Psoas muscle (tissue), 8 donors: ENCODE measurements around the gene HPCA. TPM values are rescaled to one million over a fixed set of nuclear protein-coding genes. Genes with fewer than 3 reads are reported as not detected.

Source experiments
- ATAC-seq, 4 donors: fragments of 200-7000 bp; cut with Tn5 transposase; one replicate each; pipeline ENCODE4 v1.9.1; 2020; ENCODE audit warnings: moderate library complexity in 3 of 4, mild to moderate bottlenecking in 2 of 4
- DNase-seq, 2 donors: peaks; one replicate each; pipeline ENCODE4 v3.0.0-alpha.2; 2020
- H3K27ac ChIP-seq: fragments of 200-600 bp; one replicate; pipeline ENCODE4 v1.8.0; 2022
- H3K27me3 ChIP-seq, 3 donors: fragments of 200-600 bp in 1 of 3; one replicate each; pipeline versions ENCODE4 v1.6.1 to v1.8.0; 2013 to 2022; ENCODE audit warnings: low read length in 2 of 3, mild to moderate bottlenecking in 2 of 3, moderate library complexity in 1 of 3; ENCODE audit not compliant: insufficient read depth in 3 of 3
- H3K36me3 ChIP-seq, 2 donors: fragments of 200-600 bp in 1 of 2; one replicate each; pipeline versions ENCODE4 v1.6.1 to v1.8.0; 2013 to 2022; ENCODE audit warnings: low read depth in 1 of 2, mild to moderate bottlenecking in 1 of 2, moderate library complexity in 1 of 2; ENCODE audit not compliant: insufficient read depth in 1 of 2
- H3K4me1 ChIP-seq: fragments of 200-600 bp; one replicate; pipeline ENCODE4 v1.8.0; 2022
- H3K4me3 ChIP-seq: fragments of 200-600 bp; one replicate; pipeline ENCODE4 v1.8.0; 2022; ENCODE audit warnings: mild to moderate bottlenecking
- H3K9me3 ChIP-seq: fragments of 200-600 bp; one replicate; pipeline ENCODE4 v1.8.0; 2022
- CTCF ChIP-seq: fragments of 200-600 bp; IDR thresholded peaks from one replicate; pipeline ENCODE4 v1.8.0; 2022; ENCODE audit warnings: antibody characterized with exemption
- WGBS, 3 donors: extraction: QIAGEN DNeasy Blood & Tissue Kit; methylation state at CpG; one replicate each; pipeline versions ENCODE4 v1.1.6 to v1.1.7; 2013; 5-methylcytosine and 5-hydroxymethylcytosine counted together
- intact Hi-C, 2 donors: fragments of 100-400 bp; cut with DNase I; formaldehyde crosslinking; loops; one replicate each; pipeline versions ENCODE4 v1.11.0 to v1.14.2; 2022
- polyA plus RNA-seq, 3 donors: library from polyadenylated mRNA; stranded (reverse); fragments of 200-250 nt; gene quantifications; one replicate each; pipeline ENCODE4 v1.2.3, GENCODE V29; 2013
- total RNA-seq, 4 donors: library from RNA; stranded (reverse); fragmentation: NEBNext Ultra II Directional in 2 of 4; extraction: Animal tissue kit (Norgen Biotek cat#: 25700) in 2 of 4; gene quantifications; one replicate each; pipeline versions ENCODE4 v1.2.1 to v1.2.4, GENCODE V29; 2021 to 2023
- donor health status: healthy with polysubstance abuse.
- donor health status: DM: no; HTN: no; CAD: no; lungs with moderate emphysema.
- donor health status: Bipolar disorder and iron deficiency.
- donor health status: healthy.
- donor health status: DM: yes; HTN: yes; CAD: no.
- donor health status: DM: no; HTN: no; CAD: no.
- donor health status: DM: no; HTN: no; CAD: no.
- donor health status: DM: yes; HTN: yes; CAD: no.

The HPCA gene
- total and polyA plus RNA-seq, 7 donors = 0.22 TPM; not detected in 6

GRCh38 chr1:32892368-32893197 is 6.3 kb downstream of the HPCA start:
- TF ChIP-seq CTCF = peak; percentile 43
- DNase-seq (peak in 1 of 2 donors; percentile 59), ATAC-seq (peak in 3 of 4 donors; percentile 33 to 65 (median 63))

GRCh38 chr1:32893198-32894018 is 7.1 kb downstream of the HPCA start:
- peaks cover 0 to 37% (median 18%) of the 10 kb centered on the region in 3 donors for H3K27me3 ChIP-seq
- ATAC-seq (peak in 3 of 4 donors; percentile 30 to 58 (median 39)), DNase-seq (peak; percentile 43 to 61)
- 3% methylated on average over 45 to 58 of the region's 58 CpGs for WGBS, 3 donors
- H3K36me3 ChIP-seq = no peaks in the 10 kb centered on the region
- H3K9me3 ChIP-seq = no peaks in the 10 kb centered on the region
- intact Hi-C loops = no loop called here
- TF ChIP-seq CTCF = no peak
- peak overlapping the region; percentile 64 for H3K4me3 ChIP-seq
- no peak overlapping the region for H3K27ac ChIP-seq
- no peaks in the 10 kb centered on the region for H3K4me1 ChIP-seq

More at GRCh38 chr1:32892368-32893197, 6.3 kb downstream of the HPCA start:
- H3K27me3 ChIP-seq = peaks cover 0 to 45% (median 18%) of the 10 kb centered on the region in 3 donors
- no peaks in the 10 kb centered on the region for H3K9me3 ChIP-seq
- no peaks in the 10 kb centered on the region for H3K36me3 ChIP-seq
- intact Hi-C loops = no loop called here
- H3K4me1 ChIP-seq = no peaks in the 10 kb centered on the region
- WGBS, 3 donors = 20 to 23% (median 21%) methylated on average over 33 to 49 of the region's 49 CpGs
- H3K4me3 ChIP-seq = peak overlapping the region; percentile 64
- H3K27ac ChIP-seq = no peak overlapping the region

GRCh38 chr1:32894019-32894600 is 7.8 kb downstream of the HPCA start:
- peak in 1 of 4 donors; percentile 7 for ATAC-seq
- 69 to 81% (median 72%) methylated on average over 8 of the region's 8 CpGs for whole genome bisulfite sequencing, 3 donors

GRCh38 chr1:32894681-32895080 is 8.4 kb downstream of the HPCA start:
- TF ChIP-seq CTCF = no peak
- Histone ChIP-seq H3K27me3 (peaks cover 0 to 34% (median 16%) of the 10 kb centered on the region in 3 donors), H3K9me3 (no peaks in the 10 kb centered on the region), H3K36me3 (no peaks in the 10 kb centered on the region), H3K27ac (no peak overlapping the region), H3K4me1 (no peaks in the 10 kb centered on the region), H3K4me3 (no peak overlapping the region)
- intact Hi-C loops = no loop called here
- no peak for DNase-seq
- WGBS, 3 donors = 82 to 95% (median 87%) methylated on average over 6 of the region's 6 CpGs
- no peak for ATAC-seq

More at GRCh38 chr1:32894019-32894600, 7.8 kb downstream of the HPCA start:
- no peaks in the 10 kb centered on the region for H3K4me1 ChIP-seq
- intact Hi-C loops = no loop called here
- no peak for TF ChIP-seq CTCF
- H3K36me3 ChIP-seq = no peaks in the 10 kb centered on the region
- H3K4me3 ChIP-seq = no peak overlapping the region
- H3K9me3 ChIP-seq = no peaks in the 10 kb centered on the region
- H3K27me3 ChIP-seq = peaks cover 0 to 34% (median 16%) of the 10 kb centered on the region in 3 donors
- DNase-seq = no peak
- H3K27ac ChIP-seq = no peak overlapping the region
